GM23248 (cell line): Measurements from ENCODE around the gene CRYBB3.

Source experiments
- EZH2 ChIP-seq: fragments of 200-600 bp; sonication (generic); IDR thresholded peaks from 2 replicates; pipeline ENCODE4 v1.6.1; 2018; ENCODE audit warnings: antibody characterized with exemption, mild to moderate bottlenecking; ENCODE audit not compliant: insufficient read depth, poor library complexity, severe bottlenecking
- EZH2phosphoT487 ChIP-seq: fragments of 200-600 bp; sonication (generic); IDR thresholded peaks from 2 replicates; pipeline ENCODE4 v1.6.1; 2018; ENCODE audit warnings: antibody characterized with exemption, moderate library complexity, mild to moderate bottlenecking, low read depth; ENCODE audit not compliant: insufficient read depth

GRCh38 chr22:25203082-25203481 is 3.4 kb downstream of the CRYBB3 start:
- TF ChIP-seq EZH2 (no peak), EZH2phosphoT487 (no peak)
